Nephron (organoid): ENCODE results near the gene CISD3.
A peak's percentile ranks its signal among the peaks of the same experiment; 100 is the strongest.

Experiments
- H3K27ac Mint-ChIP-seq, 3 experiments: 2 replicates each; pipeline ENCODE4 v1.8.0; 2020; ENCODE audit warnings: mixed read lengths in 3 of 3, mild to moderate bottlenecking in 2 of 3, moderate library complexity in 1 of 3
- H3K27me3 Mint-ChIP-seq: 2 replicates; pipeline ENCODE4 v1.8.0; 2021; ENCODE audit warnings: low read depth, mild to moderate bottlenecking, moderate library complexity, mixed read lengths
- H3K36me3 Mint-ChIP-seq: 2 replicates; pipeline ENCODE4 v1.8.0; 2020; ENCODE audit warnings: low read depth, mixed read lengths
- H3K4me1 Mint-ChIP-seq: 2 replicates; pipeline ENCODE4 v1.8.0; 2020; ENCODE audit warnings: mixed read lengths
- H3K4me3 Mint-ChIP-seq, 3 experiments: 2 replicates each; pipeline ENCODE4 v1.8.0; 2020; ENCODE audit warnings: mild to moderate bottlenecking in 3 of 3, mixed read lengths in 3 of 3, moderate library complexity in 2 of 3
- H3K9me3 Mint-ChIP-seq: 2 replicates; pipeline ENCODE4 v1.8.0; 2020; ENCODE audit warnings: mixed read lengths
- CTCF ChIP-seq, 3 experiments: fragments of 200-600 bp; sonication (generic); IDR thresholded peaks; one replicate each; pipeline ENCODE4 v1.5.0; 2021; ENCODE audit warnings: antibody characterized with exemption in 3 of 3; ENCODE audit not compliant: unreplicated experiment in 3 of 3

CISD3 gene

GRCh38 chr17:38716368-38717005, 13.7 kb upstream of the CISD3 start:
- H3K4me3 Mint-ChIP-seq = no peak overlapping the region
- no peaks in the 10 kb centered on the region for H3K9me3 Mint-ChIP-seq
- no peaks in the 10 kb centered on the region for H3K27me3 Mint-ChIP-seq
- H3K27ac Mint-ChIP-seq = no peak overlapping the region
- TF ChIP-seq CTCF (IDR thresholded peaks at IDR 0.05; ENCODE audit: unreplicated experiment in 3 of 3) = no peak
- H3K36me3 Mint-ChIP-seq = peaks cover 47% of the 10 kb centered on the region
- peaks cover 32% of the 10 kb centered on the region for H3K4me1 Mint-ChIP-seq

GRCh38 chr17:38717139-38717745, 12.9 kb upstream of the CISD3 start:
- Mint-ChIP-seq H3K36me3 (peaks cover 45% of the 10 kb centered on the region), H3K27me3 (no peaks in the 10 kb centered on the region), H3K4me3 (no peak overlapping the region), H3K4me1 (peaks cover 28% of the 10 kb centered on the region), H3K27ac (no peak overlapping the region), H3K9me3 (no peaks in the 10 kb centered on the region)
- TF ChIP-seq CTCF (IDR thresholded peaks at IDR 0.05; ENCODE audit: unreplicated experiment in 3 of 3) = no peak

- Mint-ChIP-seq H3K36me3 (peaks cover 52% of the 10 kb centered on the region), H3K27me3 (no peaks in the 10 kb centered on the region), H3K27ac (peak overlapping the region; percentile 58 to 81 (median 62)), H3K9me3 (no peaks in the 10 kb centered on the region), H3K4me1 (peaks cover 29% of the 10 kb centered on the region), H3K4me3 (peak overlapping the region; percentile 46 to 75 (median 59))
- TF ChIP-seq CTCF (IDR thresholded peaks at IDR 0.05; ENCODE audit: unreplicated experiment in 3 of 3) = no peak
Observed at GRCh38 chr17:38719289-38719942, 10.7 kb upstream of the CISD3 start.

- TF ChIP-seq CTCF (IDR thresholded peaks at IDR 0.05; ENCODE audit: unreplicated experiment in 3 of 3) = no peak
- H3K27me3 Mint-ChIP-seq = no peaks in the 10 kb centered on the region
Observed at GRCh38 chr17:38719943-38720641, 10.0 kb upstream of the CISD3 start.

GRCh38 chr17:38720941-38721340, 9.2 kb upstream of the CISD3 start:
- Mint-ChIP-seq H3K4me1 (peaks cover 30% of the 10 kb centered on the region), H3K27ac (no peak overlapping the region), H3K36me3 (peaks cover 39% of the 10 kb centered on the region), H3K27me3 (no peaks in the 10 kb centered on the region), H3K9me3 (no peaks in the 10 kb centered on the region), H3K4me3 (no peak overlapping the region)
- TF ChIP-seq CTCF (IDR thresholded peaks at IDR 0.05; ENCODE audit: unreplicated experiment in 3 of 3) = no peak

More at GRCh38 chr17:38719943-38720641, 10.0 kb upstream of the CISD3 start:
- Mint-ChIP-seq H3K4me1 (peaks cover 30% of the 10 kb centered on the region), H3K27ac (peak overlapping the region in 2 of 3 experiments; percentile 79 to 80), H3K9me3 (no peaks in the 10 kb centered on the region), H3K4me3 (peak overlapping the region; percentile 66 to 80 (median 75)), H3K36me3 (peaks cover 47% of the 10 kb centered on the region)
